Glutamatergic neuron (in vitro differentiated cells): ENCODE measurements around the gene GALNT17. TPM values are rescaled to one million over a fixed set of nuclear protein-coding genes. Genes with fewer than 3 reads are reported as not detected.
"Not testable (repeated sequence)": the region's sequence is repeated elsewhere in the genome, so short reads cannot be mapped to it uniquely, and the experiment has no call there.

Experiments used
- DNase-seq: peaks from one replicate; pipeline ENCODE4 v3.0.0; 2022
- H3K27ac Mint-ChIP-seq: one replicate; pipeline ENCODE4 v1.8.0; 2020; ENCODE audit warnings: mild to moderate bottlenecking, mixed read lengths, inconsistent platforms; ENCODE audit not compliant: unreplicated experiment
- H3K27me3 Mint-ChIP-seq: one replicate; pipeline ENCODE4 v1.8.0; 2020; ENCODE audit warnings: mild to moderate bottlenecking, moderate library complexity, mixed read lengths, inconsistent platforms; ENCODE audit not compliant: unreplicated experiment
- H3K36me3 Mint-ChIP-seq: one replicate; pipeline ENCODE4 v1.8.0; 2020; ENCODE audit warnings: mild to moderate bottlenecking, mixed read lengths, inconsistent platforms; ENCODE audit not compliant: unreplicated experiment
- H3K4me1 Mint-ChIP-seq: one replicate; pipeline ENCODE4 v1.8.0; 2020; ENCODE audit warnings: mild to moderate bottlenecking, low read depth, mixed read lengths, inconsistent platforms; ENCODE audit not compliant: unreplicated experiment
- H3K4me3 Mint-ChIP-seq: one replicate; pipeline ENCODE4 v1.8.0; 2020; ENCODE audit warnings: mild to moderate bottlenecking, mixed read lengths, inconsistent platforms; ENCODE audit not compliant: unreplicated experiment
- H3K9me3 Mint-ChIP-seq: one replicate; pipeline ENCODE4 v1.8.0; 2020; ENCODE audit warnings: mild to moderate bottlenecking, moderate library complexity, mixed read lengths, inconsistent platforms; ENCODE audit not compliant: unreplicated experiment
- total RNA-seq: library from RNA; stranded (reverse); fragmentation: NEBNext Ultra II Directional; extraction: Animal tissue kit (Norgen Biotek cat#: 25700); gene quantifications from one replicate; pipeline ENCODE4 v1.2.1, GENCODE V29; 2021; ENCODE audit not compliant: unreplicated experiment
- TF ChIP-seq, protein P1 (sequence below): fragments of 200-600 bp; sonication (generic); IDR thresholded peaks from one replicate; pipeline ENCODE4 v1.5.0; 2021; ENCODE audit not compliant: partially characterized antibody, unreplicated experiment

Gene GALNT17
- total RNA-seq, 1 donor from 2014 or later, result 42.0 TPM

DNA sequence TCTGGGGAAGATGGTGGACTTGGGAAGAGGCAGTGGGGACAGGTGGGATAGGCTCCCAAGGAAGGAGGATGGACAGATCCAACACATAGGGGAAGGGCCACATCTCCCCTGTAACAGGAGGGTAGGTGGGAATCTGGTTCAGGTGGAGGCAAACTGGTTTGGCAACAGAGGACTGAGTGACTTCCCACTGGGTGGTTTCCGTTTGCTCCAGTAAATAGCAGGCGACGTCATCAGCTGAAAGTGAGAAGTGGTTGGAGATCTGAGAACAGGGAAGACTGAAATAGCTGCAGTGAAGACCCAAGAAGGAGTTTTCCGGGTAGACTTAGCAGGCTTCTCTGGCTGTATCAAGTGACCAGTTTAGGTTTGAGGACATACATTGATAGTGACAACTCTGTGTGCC lies 504.4 kb downstream of the GALNT17 start:
- H3K4me1 Mint-ChIP-seq, result peaks cover 32% of the 10 kb centered on the region
- no peak for DNase-seq
- H3K27ac Mint-ChIP-seq, result peak overlapping the region; percentile 45
- no peaks in the 10 kb centered on the region for H3K36me3 Mint-ChIP-seq
- TF ChIP-seq, protein P1, sequence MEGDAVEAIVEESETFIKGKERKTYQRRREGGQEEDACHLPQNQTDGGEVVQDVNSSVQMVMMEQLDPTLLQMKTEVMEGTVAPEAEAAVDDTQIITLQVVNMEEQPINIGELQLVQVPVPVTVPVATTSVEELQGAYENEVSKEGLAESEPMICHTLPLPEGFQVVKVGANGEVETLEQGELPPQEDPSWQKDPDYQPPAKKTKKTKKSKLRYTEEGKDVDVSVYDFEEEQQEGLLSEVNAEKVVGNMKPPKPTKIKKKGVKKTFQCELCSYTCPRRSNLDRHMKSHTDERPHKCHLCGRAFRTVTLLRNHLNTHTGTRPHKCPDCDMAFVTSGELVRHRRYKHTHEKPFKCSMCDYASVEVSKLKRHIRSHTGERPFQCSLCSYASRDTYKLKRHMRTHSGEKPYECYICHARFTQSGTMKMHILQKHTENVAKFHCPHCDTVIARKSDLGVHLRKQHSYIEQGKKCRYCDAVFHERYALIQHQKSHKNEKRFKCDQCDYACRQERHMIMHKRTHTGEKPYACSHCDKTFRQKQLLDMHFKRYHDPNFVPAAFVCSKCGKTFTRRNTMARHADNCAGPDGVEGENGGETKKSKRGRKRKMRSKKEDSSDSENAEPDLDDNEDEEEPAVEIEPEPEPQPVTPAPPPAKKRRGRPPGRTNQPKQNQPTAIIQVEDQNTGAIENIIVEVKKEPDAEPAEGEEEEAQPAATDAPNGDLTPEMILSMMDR, result no peak
- no peak overlapping the region for H3K4me3 Mint-ChIP-seq
- peaks cover 5% of the 10 kb centered on the region for H3K27me3 Mint-ChIP-seq
- H3K9me3 Mint-ChIP-seq, result peaks cover 7% of the 10 kb centered on the region

- peak; percentile 27 for DNase-seq
- peaks cover 32% of the 10 kb centered on the region for H3K4me1 Mint-ChIP-seq
- H3K27me3 Mint-ChIP-seq, result peaks cover 5% of the 10 kb centered on the region
- H3K9me3 Mint-ChIP-seq, result peaks cover 6% of the 10 kb centered on the region
- TF ChIP-seq, protein P1, result no peak
- H3K27ac Mint-ChIP-seq, result peak overlapping the region; percentile 19
- no peak overlapping the region for H3K4me3 Mint-ChIP-seq
- no peaks in the 10 kb centered on the region for H3K36me3 Mint-ChIP-seq
Measured at GRCh38 chr7:71637578-71637977, 505.6 kb downstream of the GALNT17 start.

DNA sequence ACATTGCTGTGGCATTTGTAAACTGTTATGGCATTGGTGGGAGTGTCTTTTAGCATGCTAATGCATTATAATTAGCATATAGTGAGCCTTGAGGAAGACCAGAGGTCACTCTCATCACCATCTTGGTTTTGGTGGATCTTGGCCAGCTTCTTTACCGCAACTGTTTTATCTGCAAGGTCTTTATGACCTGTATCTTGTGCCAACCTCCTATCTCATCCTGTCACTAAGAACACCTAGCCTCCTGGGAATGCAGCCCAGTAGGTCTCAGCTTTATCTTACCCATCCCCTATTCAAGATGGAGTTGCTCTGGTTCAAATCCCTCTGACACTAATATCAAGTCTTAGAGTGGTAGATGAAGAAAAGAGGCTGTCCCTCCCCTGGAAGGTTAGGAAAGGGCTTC lies 506.2 kb downstream of the GALNT17 start:
- Mint-ChIP-seq H3K27ac (no peak overlapping the region), H3K27me3 (peaks cover 5% of the 10 kb centered on the region), H3K4me3 (no peak overlapping the region), H3K36me3 (no peaks in the 10 kb centered on the region), H3K9me3 (peaks cover 6% of the 10 kb centered on the region), H3K4me1 (peaks cover 30% of the 10 kb centered on the region)
- TF ChIP-seq, protein P1, result no peak
- no peak for DNase-seq

DNA sequence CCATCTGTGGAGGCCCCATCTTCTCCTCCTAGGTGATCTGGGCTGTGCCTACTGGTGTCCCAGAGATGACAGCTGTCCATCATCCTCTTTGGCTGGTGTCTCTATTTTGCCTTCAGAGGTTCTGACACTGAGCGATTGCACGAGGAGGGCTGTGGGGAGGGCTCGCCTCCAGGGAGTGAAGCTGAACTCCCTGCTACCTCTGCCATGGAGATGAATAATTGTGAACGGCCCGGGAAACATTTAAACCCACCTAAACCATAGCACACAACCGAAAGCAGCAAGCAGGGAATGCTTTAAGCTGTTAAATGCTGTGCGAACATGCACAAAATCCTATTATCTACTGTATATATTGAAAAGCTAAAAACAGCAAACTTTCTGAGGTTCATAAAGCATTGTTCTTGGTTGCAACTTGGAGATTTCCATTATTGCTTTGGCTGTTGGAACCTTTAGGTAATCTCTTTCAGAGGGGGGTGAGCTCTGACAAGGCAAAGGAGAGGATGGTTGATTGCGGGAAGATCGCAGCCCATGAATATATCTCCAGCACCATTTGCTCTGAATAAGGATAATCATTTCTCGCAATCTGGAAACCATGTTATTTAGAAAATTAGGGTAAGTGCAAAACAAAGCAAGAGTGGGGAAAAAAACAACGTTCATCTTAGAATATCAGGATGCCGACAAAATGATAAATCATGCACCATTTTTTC lies 507.6 kb downstream of the GALNT17 start:
- H3K4me1 Mint-ChIP-seq, result peaks cover 18% of the 10 kb centered on the region
- H3K9me3 Mint-ChIP-seq, result peaks cover 4% of the 10 kb centered on the region
- TF ChIP-seq, protein P1, result no peak

DNA sequence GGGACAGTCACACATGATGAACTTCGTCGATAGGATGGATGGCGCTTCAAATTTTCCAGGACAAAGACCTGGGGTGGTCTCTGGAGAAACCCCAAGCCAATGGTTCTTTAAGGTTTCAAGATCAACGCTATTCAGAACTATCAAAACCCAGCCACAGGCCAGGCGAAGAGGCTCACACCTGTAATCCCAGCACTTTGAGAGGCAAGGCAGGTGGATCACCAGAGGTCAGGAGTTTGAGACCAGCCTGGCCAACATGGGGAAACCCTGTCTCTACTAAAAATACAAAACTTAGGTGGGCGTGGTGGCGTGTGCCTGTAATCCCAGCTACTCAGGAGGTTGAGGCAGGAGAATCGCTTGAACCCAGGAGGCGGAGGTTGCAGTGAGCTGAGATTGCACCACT lies 511.1 kb downstream of the GALNT17 start:
- H3K27ac Mint-ChIP-seq, H3K4me3 Mint-ChIP-seq, H3K9me3 Mint-ChIP-seq: not testable (repeated sequence)

More for the DNA sequence above, 507.6 kb downstream of the GALNT17 start:
- no peak overlapping the region for H3K4me3 Mint-ChIP-seq
- H3K27ac Mint-ChIP-seq, result no peak overlapping the region
- peaks cover 4% of the 10 kb centered on the region for H3K27me3 Mint-ChIP-seq
- no peaks in the 10 kb centered on the region for H3K36me3 Mint-ChIP-seq
- no peak for DNase-seq

More for the DNA sequence above, 511.1 kb downstream of the GALNT17 start:
- not testable (repeated sequence) for H3K27me3 Mint-ChIP-seq, DNase-seq, H3K36me3 Mint-ChIP-seq
- peaks cover 11% of the 10 kb centered on the region for H3K4me1 Mint-ChIP-seq
